GM23338 (cell line): ENCODE data around the gene RAD54L. TPM values are rescaled to one million over a fixed set of nuclear protein-coding genes. Genes with fewer than 3 reads are reported as not detected.

Experiments
- ATAC-seq: fragments of 200-7000 bp; cut with Tn5 transposase; 3 replicates; pipeline ENCODE4 v1.9.1; 2020
- DNase-seq: peaks from one replicate; pipeline ENCODE4 v3.0.0-alpha.2; 2015; ENCODE audit warnings: low spot score
- H2AFZ ChIP-seq: fragments of 200-600 bp; sonication (generic); 2 replicates; pipeline ENCODE4 v1.8.0; 2016; ENCODE audit warnings: antibody characterized with exemption, mild to moderate bottlenecking, moderate library complexity
- H3F3A ChIP-seq: fragments of 200-600 bp; sonication (generic); replicated peaks from 2 replicates; pipeline ENCODE4 v1.8.0; 2017; ENCODE audit warnings: antibody characterized with exemption, mixed run types, low read depth
- H3K27ac ChIP-seq: fragments of 200-600 bp; sonication (generic); 2 replicates; pipeline ENCODE4 v1.6.1; 2016; ENCODE audit warnings: low read depth
- H3K27me3 ChIP-seq: fragments of 200-600 bp; sonication (generic); 2 replicates; pipeline ENCODE4 v1.8.0; 2016; ENCODE audit warnings: mild to moderate bottlenecking, mixed run types, moderate library complexity; ENCODE audit not compliant: insufficient read depth
- H3K36me3 ChIP-seq: fragments of 200-600 bp; sonication (generic); 2 replicates; pipeline ENCODE4 v1.8.0; 2016; ENCODE audit warnings: mild to moderate bottlenecking; ENCODE audit not compliant: insufficient read depth
- H3K4me1 ChIP-seq: fragments of 200-600 bp; sonication (generic); 2 replicates; pipeline ENCODE4 v1.8.0; 2016; ENCODE audit warnings: mild to moderate bottlenecking, moderate library complexity; ENCODE audit not compliant: insufficient read depth
- H3K4me2 ChIP-seq: fragments of 200-600 bp; sonication (generic); 2 replicates; pipeline ENCODE4 v1.7.1; 2017; ENCODE audit warnings: mixed run types
- H3K4me3 ChIP-seq: fragments of 200-600 bp; sonication (generic); 2 replicates; pipeline ENCODE4 v1.6.1; 2016; ENCODE audit warnings: mixed run types
- H3K79me2 ChIP-seq: fragments of 200-600 bp; sonication (generic); replicated peaks from 2 replicates; pipeline ENCODE4 v1.8.0; 2017; ENCODE audit warnings: mild to moderate bottlenecking; ENCODE audit not compliant: insufficient read depth
- H3K9me2 ChIP-seq: fragments of 200-600 bp; sonication (generic); 2 replicates; pipeline ENCODE4 v1.8.0; 2017; ENCODE audit not compliant: insufficient read depth
- H4K20me1 ChIP-seq: fragments of 200-600 bp; sonication (generic); replicated peaks from 2 replicates; pipeline ENCODE4 v1.8.0; 2017; ENCODE audit warnings: mild to moderate bottlenecking; ENCODE audit not compliant: insufficient read depth
- H3K27ac Mint-ChIP-seq: 2 replicates; pipeline ENCODE4 v1.8.0; 2020; ENCODE audit warnings: inconsistent platforms, mild to moderate bottlenecking, moderate library complexity, mixed read lengths
- H3K27me3 Mint-ChIP-seq: 3 replicates; pipeline ENCODE4 v1.8.0; 2022; ENCODE audit warnings: low read depth, mild to moderate bottlenecking, moderate library complexity, mixed read lengths, inconsistent platforms; ENCODE audit not compliant: insufficient read depth, poor library complexity
- H3K36me3 Mint-ChIP-seq: 3 replicates; pipeline ENCODE4 v1.8.0; 2021; ENCODE audit warnings: low read depth, mild to moderate bottlenecking, inconsistent platforms, moderate library complexity, mixed read lengths
- H3K4me1 Mint-ChIP-seq: 3 replicates; pipeline ENCODE4 v1.8.0; 2020; ENCODE audit warnings: mild to moderate bottlenecking, inconsistent platforms, mixed read lengths
- H3K4me3 Mint-ChIP-seq: 3 replicates; pipeline ENCODE4 v1.8.0; 2021; ENCODE audit warnings: moderate library complexity, mild to moderate bottlenecking, inconsistent platforms, mixed read lengths
- H3K9me3 Mint-ChIP-seq: 3 replicates; pipeline ENCODE4 v1.8.0; 2020; ENCODE audit warnings: moderate library complexity, mild to moderate bottlenecking, inconsistent platforms, mixed read lengths
- CREB1 ChIP-seq: fragments of 250-450 bp; sonication (Bioruptor Pico); IDR thresholded peaks from 2 replicates; pipeline ENCODE4 v1.5.0; 2020; ENCODE audit warnings: low read depth, mild to moderate bottlenecking, moderate library complexity
- EZH2 ChIP-seq: fragments of 200-600 bp; sonication (generic); IDR thresholded peaks from one replicate; pipeline ENCODE4 v1.8.0; 2017; ENCODE audit warnings: antibody characterized with exemption, mild to moderate bottlenecking, low read depth; ENCODE audit not compliant: unreplicated experiment
- EZH2phosphoT487 ChIP-seq: fragments of 200-600 bp; sonication (generic); IDR thresholded peaks from one replicate; pipeline ENCODE4 v1.8.1; 2018; ENCODE audit warnings: antibody characterized with exemption; ENCODE audit not compliant: unreplicated experiment
- JUNB ChIP-seq: IDR thresholded peaks from one replicate; pipeline ENCODE4 v1.6.1; 2016; ENCODE audit warnings: antibody characterized with exemption; ENCODE audit not compliant: unreplicated experiment
- NANOG ChIP-seq: IDR thresholded peaks from 2 replicates; pipeline ENCODE4 v1.6.1; 2016; ENCODE audit warnings: antibody characterized with exemption, borderline replicate concordance
- POLR2AphosphoS5 ChIP-seq: IDR thresholded peaks from 2 replicates; pipeline ENCODE4 v1.6.1; 2016; ENCODE audit warnings: antibody characterized with exemption, low read depth
- STAT1 ChIP-seq: IDR thresholded peaks from one replicate; pipeline ENCODE4 v1.6.1; 2016; ENCODE audit warnings: antibody characterized with exemption; ENCODE audit not compliant: unreplicated experiment
- ZNF114 ChIP-seq: fragments of 250-450 bp; sonication (Bioruptor Pico); IDR thresholded peaks from 2 replicates; pipeline ENCODE4 v1.5.0; 2020; ENCODE audit warnings: mild to moderate bottlenecking, moderate library complexity
- ZNF331 ChIP-seq: fragments of 250-450 bp; sonication (Bioruptor Pico); IDR thresholded peaks from 2 replicates; pipeline ENCODE4 v1.5.0; 2020; ENCODE audit warnings: low read depth, mild to moderate bottlenecking, moderate library complexity
- polyA plus RNA-seq: library from polyadenylated mRNA; unstranded; fragments of >200 nt; fragmentation: Nextera tagmentation; extraction: Ambion mirVana; gene quantifications from 2 replicates; pipeline ENCODE4 v1.2.1, GENCODE V29; 2016
- total RNA-seq: library from RNA; depleted of rRNA; stranded (reverse); fragments of >200 nt; shearing (Covaris generic); gene quantifications from 2 replicates; pipeline ENCODE4 v1.2.3, GENCODE V29; 2014
- TF ChIP-seq, protein P1 (sequence below), 2 experiments: fragments of 200-600 bp in 1 of 2; sonication (generic) in 1 of 2; conservative IDR thresholded peaks; 2 replicates each; pipeline versions ENCODE4 v1.5.1 to v1.6.1; 2016 to 2017; ENCODE audit warnings: antibody characterized with exemption in 2 of 2, low read depth in 2 of 2, mild to moderate bottlenecking in 2 of 2, moderate library complexity in 1 of 2
- TF ChIP-seq, protein P2 (sequence below): IDR thresholded peaks from one replicate; pipeline ENCODE4 v1.6.1; 2018; ENCODE audit warnings: antibody characterized with exemption; ENCODE audit not compliant: unreplicated experiment
- TF ChIP-seq, protein P3 (sequence below): fragments of 250-450 bp; sonication (Bioruptor Pico); IDR thresholded peaks from 2 replicates; pipeline ENCODE4 v1.5.0; 2020; ENCODE audit warnings: mild to moderate bottlenecking, moderate library complexity
- TF ChIP-seq, protein P4 (sequence below): IDR thresholded peaks from 2 replicates; pipeline ENCODE4 v1.6.1; 2016; ENCODE audit warnings: antibody characterized with exemption

Gene RAD54L
- total and polyA plus RNA-seq, 2 experiments from 2014 or later = 26.4 to 48.1 TPM

DNA sequence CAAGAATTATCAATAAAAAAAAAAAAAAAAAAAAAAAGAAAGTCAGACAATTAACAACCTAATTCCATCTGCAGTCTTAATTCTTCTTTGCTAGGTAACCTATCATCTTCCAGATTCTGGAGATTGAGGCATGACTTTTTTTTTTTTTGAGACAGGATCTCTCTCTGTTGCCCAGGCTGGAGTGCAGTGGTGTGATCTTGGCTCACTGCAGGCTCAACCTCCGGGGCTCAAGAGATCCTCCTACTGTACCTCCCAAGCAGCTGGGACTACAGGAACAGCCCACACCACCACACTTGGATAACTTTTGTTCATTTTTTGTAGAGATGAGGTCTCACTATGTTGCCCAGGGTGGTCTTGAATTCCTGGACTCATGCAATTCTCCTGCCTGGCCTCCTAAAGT, 4.6 kb upstream of the RAD54L start:
- no peak overlapping the region for H3K4me2 ChIP-seq
- H3K79me2 ChIP-seq = no peaks in the 10 kb centered on the region
- TF ChIP-seq JUNB = no peak
- no peak for TF ChIP-seq CREB1 (CRISPR knock-in tag)
- TF ChIP-seq STAT1 = no peak
- TF ChIP-seq EZH2phosphoT487 = no peak
- no peak for TF ChIP-seq POLR2AphosphoS5
- no peak for TF ChIP-seq ZNF331 (CRISPR knock-in tag)
- TF ChIP-seq ZNF114 = no peak
- TF ChIP-seq, protein P1, sequence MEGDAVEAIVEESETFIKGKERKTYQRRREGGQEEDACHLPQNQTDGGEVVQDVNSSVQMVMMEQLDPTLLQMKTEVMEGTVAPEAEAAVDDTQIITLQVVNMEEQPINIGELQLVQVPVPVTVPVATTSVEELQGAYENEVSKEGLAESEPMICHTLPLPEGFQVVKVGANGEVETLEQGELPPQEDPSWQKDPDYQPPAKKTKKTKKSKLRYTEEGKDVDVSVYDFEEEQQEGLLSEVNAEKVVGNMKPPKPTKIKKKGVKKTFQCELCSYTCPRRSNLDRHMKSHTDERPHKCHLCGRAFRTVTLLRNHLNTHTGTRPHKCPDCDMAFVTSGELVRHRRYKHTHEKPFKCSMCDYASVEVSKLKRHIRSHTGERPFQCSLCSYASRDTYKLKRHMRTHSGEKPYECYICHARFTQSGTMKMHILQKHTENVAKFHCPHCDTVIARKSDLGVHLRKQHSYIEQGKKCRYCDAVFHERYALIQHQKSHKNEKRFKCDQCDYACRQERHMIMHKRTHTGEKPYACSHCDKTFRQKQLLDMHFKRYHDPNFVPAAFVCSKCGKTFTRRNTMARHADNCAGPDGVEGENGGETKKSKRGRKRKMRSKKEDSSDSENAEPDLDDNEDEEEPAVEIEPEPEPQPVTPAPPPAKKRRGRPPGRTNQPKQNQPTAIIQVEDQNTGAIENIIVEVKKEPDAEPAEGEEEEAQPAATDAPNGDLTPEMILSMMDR (conservative IDR thresholded peaks at IDR 0.05; ENCODE audit: low read depth in 2 of 2) = no peak
- TF ChIP-seq, protein P2, sequence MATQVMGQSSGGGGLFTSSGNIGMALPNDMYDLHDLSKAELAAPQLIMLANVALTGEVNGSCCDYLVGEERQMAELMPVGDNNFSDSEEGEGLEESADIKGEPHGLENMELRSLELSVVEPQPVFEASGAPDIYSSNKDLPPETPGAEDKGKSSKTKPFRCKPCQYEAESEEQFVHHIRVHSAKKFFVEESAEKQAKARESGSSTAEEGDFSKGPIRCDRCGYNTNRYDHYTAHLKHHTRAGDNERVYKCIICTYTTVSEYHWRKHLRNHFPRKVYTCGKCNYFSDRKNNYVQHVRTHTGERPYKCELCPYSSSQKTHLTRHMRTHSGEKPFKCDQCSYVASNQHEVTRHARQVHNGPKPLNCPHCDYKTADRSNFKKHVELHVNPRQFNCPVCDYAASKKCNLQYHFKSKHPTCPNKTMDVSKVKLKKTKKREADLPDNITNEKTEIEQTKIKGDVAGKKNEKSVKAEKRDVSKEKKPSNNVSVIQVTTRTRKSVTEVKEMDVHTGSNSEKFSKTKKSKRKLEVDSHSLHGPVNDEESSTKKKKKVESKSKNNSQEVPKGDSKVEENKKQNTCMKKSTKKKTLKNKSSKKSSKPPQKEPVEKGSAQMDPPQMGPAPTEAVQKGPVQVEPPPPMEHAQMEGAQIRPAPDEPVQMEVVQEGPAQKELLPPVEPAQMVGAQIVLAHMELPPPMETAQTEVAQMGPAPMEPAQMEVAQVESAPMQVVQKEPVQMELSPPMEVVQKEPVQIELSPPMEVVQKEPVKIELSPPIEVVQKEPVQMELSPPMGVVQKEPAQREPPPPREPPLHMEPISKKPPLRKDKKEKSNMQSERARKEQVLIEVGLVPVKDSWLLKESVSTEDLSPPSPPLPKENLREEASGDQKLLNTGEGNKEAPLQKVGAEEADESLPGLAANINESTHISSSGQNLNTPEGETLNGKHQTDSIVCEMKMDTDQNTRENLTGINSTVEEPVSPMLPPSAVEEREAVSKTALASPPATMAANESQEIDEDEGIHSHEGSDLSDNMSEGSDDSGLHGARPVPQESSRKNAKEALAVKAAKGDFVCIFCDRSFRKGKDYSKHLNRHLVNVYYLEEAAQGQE = no peak
- no peak for TF ChIP-seq NANOG
- TF ChIP-seq, protein P3, sequence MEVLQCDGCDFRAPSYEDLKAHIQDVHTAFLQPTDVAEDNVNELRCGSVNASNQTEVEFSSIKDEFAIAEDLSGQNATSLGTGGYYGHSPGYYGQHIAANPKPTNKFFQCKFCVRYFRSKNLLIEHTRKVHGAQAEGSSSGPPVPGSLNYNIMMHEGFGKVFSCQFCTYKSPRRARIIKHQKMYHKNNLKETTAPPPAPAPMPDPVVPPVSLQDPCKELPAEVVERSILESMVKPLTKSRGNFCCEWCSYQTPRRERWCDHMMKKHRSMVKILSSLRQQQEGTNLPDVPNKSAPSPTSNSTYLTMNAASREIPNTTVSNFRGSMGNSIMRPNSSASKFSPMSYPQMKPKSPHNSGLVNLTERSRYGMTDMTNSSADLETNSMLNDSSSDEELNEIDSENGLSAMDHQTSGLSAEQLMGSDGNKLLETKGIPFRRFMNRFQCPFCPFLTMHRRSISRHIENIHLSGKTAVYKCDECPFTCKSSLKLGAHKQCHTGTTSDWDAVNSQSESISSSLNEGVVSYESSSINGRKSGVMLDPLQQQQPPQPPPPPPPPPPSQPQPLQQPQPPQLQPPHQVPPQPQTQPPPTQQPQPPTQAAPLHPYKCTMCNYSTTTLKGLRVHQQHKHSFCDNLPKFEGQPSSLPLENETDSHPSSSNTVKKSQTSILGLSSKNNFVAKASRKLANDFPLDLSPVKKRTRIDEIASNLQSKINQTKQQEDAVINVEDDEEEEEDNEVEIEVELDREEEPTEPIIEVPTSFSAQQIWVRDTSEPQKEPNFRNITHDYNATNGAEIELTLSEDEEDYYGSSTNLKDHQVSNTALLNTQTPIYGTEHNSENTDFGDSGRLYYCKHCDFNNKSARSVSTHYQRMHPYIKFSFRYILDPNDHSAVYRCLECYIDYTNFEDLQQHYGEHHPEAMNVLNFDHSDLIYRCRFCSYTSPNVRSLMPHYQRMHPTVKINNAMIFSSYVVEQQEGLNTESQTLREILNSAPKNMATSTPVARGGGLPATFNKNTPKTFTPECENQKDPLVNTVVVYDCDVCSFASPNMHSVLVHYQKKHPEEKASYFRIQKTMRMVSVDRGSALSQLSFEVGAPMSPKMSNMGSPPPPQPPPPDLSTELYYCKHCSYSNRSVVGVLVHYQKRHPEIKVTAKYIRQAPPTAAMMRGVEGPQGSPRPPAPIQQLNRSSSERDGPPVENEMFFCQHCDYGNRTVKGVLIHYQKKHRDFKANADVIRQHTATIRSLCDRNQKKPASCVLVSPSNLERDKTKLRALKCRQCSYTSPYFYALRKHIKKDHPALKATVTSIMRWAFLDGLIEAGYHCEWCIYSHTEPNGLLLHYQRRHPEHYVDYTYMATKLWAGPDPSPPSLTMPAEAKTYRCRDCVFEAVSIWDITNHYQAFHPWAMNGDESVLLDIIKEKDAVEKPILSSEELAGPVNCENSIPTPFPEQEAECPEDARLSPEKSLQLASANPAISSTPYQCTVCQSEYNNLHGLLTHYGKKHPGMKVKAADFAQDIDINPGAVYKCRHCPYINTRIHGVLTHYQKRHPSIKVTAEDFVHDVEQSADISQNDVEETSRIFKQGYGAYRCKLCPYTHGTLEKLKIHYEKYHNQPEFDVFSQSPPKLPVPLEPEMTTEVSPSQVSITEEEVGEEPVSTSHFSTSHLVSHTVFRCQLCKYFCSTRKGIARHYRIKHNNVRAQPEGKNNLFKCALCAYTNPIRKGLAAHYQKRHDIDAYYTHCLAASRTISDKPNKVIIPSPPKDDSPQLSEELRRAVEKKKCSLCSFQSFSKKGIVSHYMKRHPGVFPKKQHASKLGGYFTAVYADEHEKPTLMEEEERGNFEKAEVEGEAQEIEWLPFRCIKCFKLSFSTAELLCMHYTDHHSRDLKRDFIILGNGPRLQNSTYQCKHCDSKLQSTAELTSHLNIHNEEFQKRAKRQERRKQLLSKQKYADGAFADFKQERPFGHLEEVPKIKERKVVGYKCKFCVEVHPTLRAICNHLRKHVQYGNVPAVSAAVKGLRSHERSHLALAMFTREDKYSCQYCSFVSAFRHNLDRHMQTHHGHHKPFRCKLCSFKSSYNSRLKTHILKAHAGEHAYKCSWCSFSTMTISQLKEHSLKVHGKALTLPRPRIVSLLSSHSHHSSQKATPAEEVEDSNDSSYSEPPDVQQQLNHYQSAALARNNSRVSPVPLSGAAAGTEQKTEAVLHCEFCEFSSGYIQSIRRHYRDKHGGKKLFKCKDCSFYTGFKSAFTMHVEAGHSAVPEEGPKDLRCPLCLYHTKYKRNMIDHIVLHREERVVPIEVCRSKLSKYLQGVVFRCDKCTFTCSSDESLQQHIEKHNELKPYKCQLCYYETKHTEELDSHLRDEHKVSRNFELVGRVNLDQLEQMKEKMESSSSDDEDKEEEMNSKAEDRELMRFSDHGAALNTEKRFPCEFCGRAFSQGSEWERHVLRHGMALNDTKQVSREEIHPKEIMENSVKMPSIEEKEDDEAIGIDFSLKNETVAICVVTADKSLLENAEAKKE (CRISPR knock-in tag) = no peak
- TF ChIP-seq EZH2 = no peak
- TF ChIP-seq, protein P4, sequence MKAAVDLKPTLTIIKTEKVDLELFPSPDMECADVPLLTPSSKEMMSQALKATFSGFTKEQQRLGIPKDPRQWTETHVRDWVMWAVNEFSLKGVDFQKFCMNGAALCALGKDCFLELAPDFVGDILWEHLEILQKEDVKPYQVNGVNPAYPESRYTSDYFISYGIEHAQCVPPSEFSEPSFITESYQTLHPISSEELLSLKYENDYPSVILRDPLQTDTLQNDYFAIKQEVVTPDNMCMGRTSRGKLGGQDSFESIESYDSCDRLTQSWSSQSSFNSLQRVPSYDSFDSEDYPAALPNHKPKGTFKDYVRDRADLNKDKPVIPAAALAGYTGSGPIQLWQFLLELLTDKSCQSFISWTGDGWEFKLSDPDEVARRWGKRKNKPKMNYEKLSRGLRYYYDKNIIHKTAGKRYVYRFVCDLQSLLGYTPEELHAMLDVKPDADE = no peak
- H3F3A ChIP-seq = 0 out of 2 replicates have a peak, but pooled peaks cover 2% of the 10 kb centered on the region
- Mint-ChIP-seq H3K4me3 (no peak overlapping the region), H3K36me3 (peaks cover 22% of the 10 kb centered on the region), H3K4me1 (no peaks in the 10 kb centered on the region; the same call in 2 of the 3 replicates), H3K27ac (no peak overlapping the region), H3K27me3 (peaks cover 15% of the 10 kb centered on the region), H3K9me3 (peaks cover 29% of the 10 kb centered on the region)
- no peaks in the 10 kb centered on the region for H3K9me2 ChIP-seq
- ATAC-seq = no peak
- no peak overlapping the region for H3K27ac ChIP-seq
- H2AFZ ChIP-seq = no peak overlapping the region
- H3K4me3 ChIP-seq = no peak overlapping the region
- no peaks in the 10 kb centered on the region for H3K27me3 ChIP-seq
- no peaks in the 10 kb centered on the region for H3K36me3 ChIP-seq
- no peak for DNase-seq
- H3K4me1 ChIP-seq = no peaks in the 10 kb centered on the region
- no peaks in the 10 kb centered on the region for H4K20me1 ChIP-seq
